K562 (cell line): ENCODE results near the gene PAX5. TPM values are rescaled to one million over a fixed set of nuclear protein-coding genes. Genes with fewer than 3 reads are reported as not detected.

Experiments used
- EZH2 ChIP-seq: IDR thresholded peaks from 2 replicates; pipeline ENCODE4 v1.6.1; 2012; ENCODE audit warnings: low read depth, mild to moderate bottlenecking, inconsistent platforms, low read length, borderline replicate concordance
- NCOA2 ChIP-seq, 2 experiments: fragments of 450-650 bp; IDR thresholded peaks; 2 replicates each; pipeline ENCODE4 v1.6.1; 2018; ENCODE audit warnings: mild to moderate bottlenecking in 2 of 2, moderate library complexity in 1 of 2; ENCODE audit not compliant: partially characterized antibody in 2 of 2
- NFE2 ChIP-seq: IDR thresholded peaks from 2 replicates; pipeline ENCODE4 v1.6.1; 2014; ENCODE audit warnings: antibody characterized with exemption, low read depth
- PTRF ChIP-seq: fragments of 450-650 bp; IDR thresholded peaks from 2 replicates; pipeline ENCODE4 v1.6.1; 2016; ENCODE audit warnings: mild to moderate bottlenecking, missing genetic modification characterization, missing compliant biosample characterization
- SOX6 ChIP-seq: fragments of 450-650 bp; IDR thresholded peaks from 2 replicates; pipeline ENCODE4 v1.6.1; 2014; ENCODE audit warnings: mild to moderate bottlenecking
- STAG1 ChIP-seq: sonication (generic); formaldehyde crosslinking; IDR thresholded peaks from 2 replicates; pipeline ENCODE4 v1.5.0; 2020; ENCODE audit warnings: missing genetic modification reagents, borderline replicate concordance
- TCF7L2 ChIP-seq: fragments of 150-350 bp; IDR thresholded peaks from 2 replicates; pipeline ENCODE4 v1.6.1; 2016; ENCODE audit warnings: low read depth, mild to moderate bottlenecking, low read length, moderate library complexity
- TFAM ChIP-seq: fragments of 250-450 bp; sonication (Bioruptor Pico); conservative IDR thresholded peaks from 2 replicates; pipeline ENCODE4 v1.5.0; 2021; ENCODE audit warnings: mild to moderate bottlenecking, moderate library complexity
- TRIM24 ChIP-seq, 2 experiments: fragments of 450-650 bp; IDR thresholded peaks; 2 replicates each; pipeline ENCODE4 v1.6.1; 2016
- polyA plus RNA-seq, 8 experiments: library from polyadenylated mRNA; depleted of rRNA in 4 of 8; stranded (reverse) in 5 of 8; unstranded in 3 of 8; fragments of >200 nt; fragmentation: Nextera tagmentation in 2 of 8; fragmentation: Illumina TruSeq in 1 of 8; extraction: Ambion mirVana in 2 of 8; extraction: Trizol in 1 of 8; gene quantifications; 2 replicates each; pipeline versions ENCODE4 v1.2.1 to v1.2.3, GENCODE V29; 2011 to 2014; ENCODE audit warnings: inconsistent platforms in 1 of 8, missing spikeins in 1 of 8
- total RNA-seq, 7 experiments: library from RNA; depleted of rRNA in 6 of 7; stranded (reverse); fragments of >200 nt in 6 of 7; fragmentation: Illumina TruSeq in 2 of 7; extraction: Trizol in 2 of 7; gene quantifications; 2 replicates each; pipeline versions ENCODE4 v1.2.1 to v1.2.3, GENCODE V29; 2011 to 2021; ENCODE audit warnings: low replicate concordance in 1 of 7
- TF ChIP-seq, protein P1 (sequence below): fragments of 450-650 bp; IDR thresholded peaks from 2 replicates; pipeline ENCODE4 v1.6.1; 2016; ENCODE audit warnings: mild to moderate bottlenecking, moderate library complexity
- TF ChIP-seq, protein P2 (sequence below): fragments of 450-650 bp; IDR thresholded peaks from 2 replicates; pipeline ENCODE4 v1.6.1; 2016; ENCODE audit warnings: mild to moderate bottlenecking
- TF ChIP-seq, protein P3 (sequence below): fragments of 450-650 bp; IDR thresholded peaks from 2 replicates; pipeline ENCODE4 v1.6.1; 2016; ENCODE audit warnings: low read depth, mild to moderate bottlenecking, moderate library complexity

Gene PAX5
- total and polyA plus RNA-seq, 9 of the 15 experiments (the other 6 are each of a cell fraction or from before 2014, with no cell fraction given): 0.03 to 0.09 TPM; not detected in 7

DNA sequence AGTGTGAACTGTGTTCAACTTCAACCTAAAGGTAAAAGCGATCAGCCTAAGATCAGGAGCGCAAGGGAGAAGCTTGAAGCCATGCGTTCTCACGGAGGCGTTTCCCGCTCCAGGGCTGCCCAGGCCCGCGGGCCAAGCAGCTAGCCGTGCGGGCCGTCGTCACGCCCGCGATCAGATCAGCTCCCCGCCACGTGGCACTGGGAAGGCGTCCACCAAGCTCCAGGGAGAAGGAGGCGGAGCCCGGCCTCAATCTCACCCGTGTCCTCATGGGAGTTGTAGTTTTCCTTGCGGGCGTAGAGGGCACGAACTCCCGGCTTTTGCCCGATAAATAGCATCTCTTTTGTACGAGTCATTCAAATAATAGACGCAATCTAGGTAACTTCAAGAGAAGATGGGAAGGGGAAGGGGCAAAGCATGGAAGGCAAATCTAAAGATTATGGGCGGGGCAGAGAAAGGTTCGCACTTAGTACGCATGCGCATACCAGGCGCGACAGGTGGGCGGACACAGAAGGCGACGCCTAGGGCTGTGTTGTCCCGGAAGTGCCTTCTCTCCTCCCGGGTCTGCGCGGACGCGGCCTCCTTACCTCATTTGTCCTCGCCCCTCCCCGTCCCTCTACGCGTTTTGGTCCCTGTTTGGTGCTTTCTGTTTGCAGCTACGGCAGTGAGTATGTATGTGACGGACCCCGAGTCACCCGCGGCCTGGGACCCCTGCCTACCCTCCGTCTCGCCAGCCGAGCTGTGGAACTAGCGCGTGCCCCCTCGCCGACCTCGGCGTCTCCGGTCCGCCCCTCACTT lies 45.5 kb upstream of the PAX5 start (continued):
- TF ChIP-seq, protein P1, sequence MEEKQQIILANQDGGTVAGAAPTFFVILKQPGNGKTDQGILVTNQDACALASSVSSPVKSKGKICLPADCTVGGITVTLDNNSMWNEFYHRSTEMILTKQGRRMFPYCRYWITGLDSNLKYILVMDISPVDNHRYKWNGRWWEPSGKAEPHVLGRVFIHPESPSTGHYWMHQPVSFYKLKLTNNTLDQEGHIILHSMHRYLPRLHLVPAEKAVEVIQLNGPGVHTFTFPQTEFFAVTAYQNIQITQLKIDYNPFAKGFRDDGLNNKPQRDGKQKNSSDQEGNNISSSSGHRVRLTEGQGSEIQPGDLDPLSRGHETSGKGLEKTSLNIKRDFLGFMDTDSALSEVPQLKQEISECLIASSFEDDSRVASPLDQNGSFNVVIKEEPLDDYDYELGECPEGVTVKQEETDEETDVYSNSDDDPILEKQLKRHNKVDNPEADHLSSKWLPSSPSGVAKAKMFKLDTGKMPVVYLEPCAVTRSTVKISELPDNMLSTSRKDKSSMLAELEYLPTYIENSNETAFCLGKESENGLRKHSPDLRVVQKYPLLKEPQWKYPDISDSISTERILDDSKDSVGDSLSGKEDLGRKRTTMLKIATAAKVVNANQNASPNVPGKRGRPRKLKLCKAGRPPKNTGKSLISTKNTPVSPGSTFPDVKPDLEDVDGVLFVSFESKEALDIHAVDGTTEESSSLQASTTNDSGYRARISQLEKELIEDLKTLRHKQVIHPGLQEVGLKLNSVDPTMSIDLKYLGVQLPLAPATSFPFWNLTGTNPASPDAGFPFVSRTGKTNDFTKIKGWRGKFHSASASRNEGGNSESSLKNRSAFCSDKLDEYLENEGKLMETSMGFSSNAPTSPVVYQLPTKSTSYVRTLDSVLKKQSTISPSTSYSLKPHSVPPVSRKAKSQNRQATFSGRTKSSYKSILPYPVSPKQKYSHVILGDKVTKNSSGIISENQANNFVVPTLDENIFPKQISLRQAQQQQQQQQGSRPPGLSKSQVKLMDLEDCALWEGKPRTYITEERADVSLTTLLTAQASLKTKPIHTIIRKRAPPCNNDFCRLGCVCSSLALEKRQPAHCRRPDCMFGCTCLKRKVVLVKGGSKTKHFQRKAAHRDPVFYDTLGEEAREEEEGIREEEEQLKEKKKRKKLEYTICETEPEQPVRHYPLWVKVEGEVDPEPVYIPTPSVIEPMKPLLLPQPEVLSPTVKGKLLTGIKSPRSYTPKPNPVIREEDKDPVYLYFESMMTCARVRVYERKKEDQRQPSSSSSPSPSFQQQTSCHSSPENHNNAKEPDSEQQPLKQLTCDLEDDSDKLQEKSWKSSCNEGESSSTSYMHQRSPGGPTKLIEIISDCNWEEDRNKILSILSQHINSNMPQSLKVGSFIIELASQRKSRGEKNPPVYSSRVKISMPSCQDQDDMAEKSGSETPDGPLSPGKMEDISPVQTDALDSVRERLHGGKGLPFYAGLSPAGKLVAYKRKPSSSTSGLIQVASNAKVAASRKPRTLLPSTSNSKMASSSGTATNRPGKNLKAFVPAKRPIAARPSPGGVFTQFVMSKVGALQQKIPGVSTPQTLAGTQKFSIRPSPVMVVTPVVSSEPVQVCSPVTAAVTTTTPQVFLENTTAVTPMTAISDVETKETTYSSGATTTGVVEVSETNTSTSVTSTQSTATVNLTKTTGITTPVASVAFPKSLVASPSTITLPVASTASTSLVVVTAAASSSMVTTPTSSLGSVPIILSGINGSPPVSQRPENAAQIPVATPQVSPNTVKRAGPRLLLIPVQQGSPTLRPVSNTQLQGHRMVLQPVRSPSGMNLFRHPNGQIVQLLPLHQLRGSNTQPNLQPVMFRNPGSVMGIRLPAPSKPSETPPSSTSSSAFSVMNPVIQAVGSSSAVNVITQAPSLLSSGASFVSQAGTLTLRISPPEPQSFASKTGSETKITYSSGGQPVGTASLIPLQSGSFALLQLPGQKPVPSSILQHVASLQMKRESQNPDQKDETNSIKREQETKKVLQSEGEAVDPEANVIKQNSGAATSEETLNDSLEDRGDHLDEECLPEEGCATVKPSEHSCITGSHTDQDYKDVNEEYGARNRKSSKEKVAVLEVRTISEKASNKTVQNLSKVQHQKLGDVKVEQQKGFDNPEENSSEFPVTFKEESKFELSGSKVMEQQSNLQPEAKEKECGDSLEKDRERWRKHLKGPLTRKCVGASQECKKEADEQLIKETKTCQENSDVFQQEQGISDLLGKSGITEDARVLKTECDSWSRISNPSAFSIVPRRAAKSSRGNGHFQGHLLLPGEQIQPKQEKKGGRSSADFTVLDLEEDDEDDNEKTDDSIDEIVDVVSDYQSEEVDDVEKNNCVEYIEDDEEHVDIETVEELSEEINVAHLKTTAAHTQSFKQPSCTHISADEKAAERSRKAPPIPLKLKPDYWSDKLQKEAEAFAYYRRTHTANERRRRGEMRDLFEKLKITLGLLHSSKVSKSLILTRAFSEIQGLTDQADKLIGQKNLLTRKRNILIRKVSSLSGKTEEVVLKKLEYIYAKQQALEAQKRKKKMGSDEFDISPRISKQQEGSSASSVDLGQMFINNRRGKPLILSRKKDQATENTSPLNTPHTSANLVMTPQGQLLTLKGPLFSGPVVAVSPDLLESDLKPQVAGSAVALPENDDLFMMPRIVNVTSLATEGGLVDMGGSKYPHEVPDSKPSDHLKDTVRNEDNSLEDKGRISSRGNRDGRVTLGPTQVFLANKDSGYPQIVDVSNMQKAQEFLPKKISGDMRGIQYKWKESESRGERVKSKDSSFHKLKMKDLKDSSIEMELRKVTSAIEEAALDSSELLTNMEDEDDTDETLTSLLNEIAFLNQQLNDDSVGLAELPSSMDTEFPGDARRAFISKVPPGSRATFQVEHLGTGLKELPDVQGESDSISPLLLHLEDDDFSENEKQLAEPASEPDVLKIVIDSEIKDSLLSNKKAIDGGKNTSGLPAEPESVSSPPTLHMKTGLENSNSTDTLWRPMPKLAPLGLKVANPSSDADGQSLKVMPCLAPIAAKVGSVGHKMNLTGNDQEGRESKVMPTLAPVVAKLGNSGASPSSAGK: peak; percentile 100
- TF ChIP-seq, protein P2, sequence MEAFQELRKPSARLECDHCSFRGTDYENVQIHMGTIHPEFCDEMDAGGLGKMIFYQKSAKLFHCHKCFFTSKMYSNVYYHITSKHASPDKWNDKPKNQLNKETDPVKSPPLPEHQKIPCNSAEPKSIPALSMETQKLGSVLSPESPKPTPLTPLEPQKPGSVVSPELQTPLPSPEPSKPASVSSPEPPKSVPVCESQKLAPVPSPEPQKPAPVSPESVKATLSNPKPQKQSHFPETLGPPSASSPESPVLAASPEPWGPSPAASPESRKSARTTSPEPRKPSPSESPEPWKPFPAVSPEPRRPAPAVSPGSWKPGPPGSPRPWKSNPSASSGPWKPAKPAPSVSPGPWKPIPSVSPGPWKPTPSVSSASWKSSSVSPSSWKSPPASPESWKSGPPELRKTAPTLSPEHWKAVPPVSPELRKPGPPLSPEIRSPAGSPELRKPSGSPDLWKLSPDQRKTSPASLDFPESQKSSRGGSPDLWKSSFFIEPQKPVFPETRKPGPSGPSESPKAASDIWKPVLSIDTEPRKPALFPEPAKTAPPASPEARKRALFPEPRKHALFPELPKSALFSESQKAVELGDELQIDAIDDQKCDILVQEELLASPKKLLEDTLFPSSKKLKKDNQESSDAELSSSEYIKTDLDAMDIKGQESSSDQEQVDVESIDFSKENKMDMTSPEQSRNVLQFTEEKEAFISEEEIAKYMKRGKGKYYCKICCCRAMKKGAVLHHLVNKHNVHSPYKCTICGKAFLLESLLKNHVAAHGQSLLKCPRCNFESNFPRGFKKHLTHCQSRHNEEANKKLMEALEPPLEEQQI: no peak
- TF ChIP-seq STAG1 (CRISPR knock-in tag) (no peak), NFE2 (no peak), PTRF (tag) (no peak), SOX6 (no peak), TRIM24 (IDR thresholded peaks at IDR 0.05) (peak; percentile 13 to 18; a peak in 1 of 4 replicates), EZH2 (no peak), NCOA2 (IDR thresholded peaks at IDR 0.05; ENCODE audit: partially characterized antibody in 2 of 2) (no peak), TFAM (no peak), TCF7L2 (no peak)
- TF ChIP-seq, protein P3, sequence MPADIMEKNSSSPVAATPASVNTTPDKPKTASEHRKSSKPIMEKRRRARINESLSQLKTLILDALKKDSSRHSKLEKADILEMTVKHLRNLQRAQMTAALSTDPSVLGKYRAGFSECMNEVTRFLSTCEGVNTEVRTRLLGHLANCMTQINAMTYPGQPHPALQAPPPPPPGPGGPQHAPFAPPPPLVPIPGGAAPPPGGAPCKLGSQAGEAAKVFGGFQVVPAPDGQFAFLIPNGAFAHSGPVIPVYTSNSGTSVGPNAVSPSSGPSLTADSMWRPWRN: no peak
